ENCODE results near the gene TSSK2. TPM values are rescaled to one million over a fixed set of nuclear protein-coding genes. Genes with fewer than 3 reads are reported as not detected.

Gene TSSK2
- total and polyA plus RNA-seq, 11 donors, result 0.04 to 0.19 (median 0.12) TPM; not detected in 8

DNA sequence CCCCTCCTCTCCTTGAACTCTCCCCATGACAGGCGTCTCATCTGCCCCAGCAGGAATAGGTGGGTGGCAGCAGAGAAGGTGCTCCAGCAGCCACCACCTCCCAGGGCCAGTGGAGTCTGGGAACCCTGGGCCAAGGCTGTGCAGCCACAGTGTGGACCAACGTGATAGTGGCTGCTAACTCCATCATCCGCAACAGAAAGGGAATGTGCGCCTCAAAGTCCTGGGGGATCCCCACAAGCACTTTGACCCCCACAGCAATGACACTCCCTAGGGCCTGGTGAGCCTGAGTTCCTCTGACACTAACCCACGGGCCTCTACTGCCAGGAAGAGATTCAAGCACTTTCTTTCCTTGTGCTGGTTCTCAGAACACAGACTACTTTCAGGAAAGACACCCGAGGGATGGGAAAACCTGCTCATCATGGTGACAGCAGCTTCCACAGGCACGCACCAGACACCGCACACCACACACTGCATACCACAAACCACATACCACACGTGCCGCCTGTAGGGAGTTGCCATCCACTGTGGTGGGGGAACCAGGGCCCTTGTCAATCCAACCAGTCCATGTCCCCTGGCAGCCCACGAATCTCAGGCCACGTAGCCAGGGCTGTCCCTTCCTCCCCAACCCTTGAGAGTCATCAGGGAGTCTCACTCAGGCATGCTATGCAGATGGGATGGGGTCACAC is 50.8 kb downstream of the TSSK2 start:
- H3K4me1 ChIP-seq, result peaks cover 0 to 23% (median 15%) of the 10 kb centered on the region in 12 donors
- H3K36me3 ChIP-seq, result peaks cover 0 to 5% (median 0%) of the 10 kb centered on the region in 9 donors
- intact Hi-C loops (cut with DNase I), result loop anchor here in 2 of 10 donors (10.0 kb wide), 2 partner anchors 213 to 273 kb away; no protein-coding TSS in a partner anchor
- H3K9me3 ChIP-seq, result no peaks in the 10 kb centered on the region
- TF ChIP-seq POLR2A (IDR thresholded peaks at IDR 0.05) (no peak), CTCF (IDR thresholded peaks at IDR 0.05) (no peak)
- H3K27me3 ChIP-seq, result no peaks in the 10 kb centered on the region
- H3K4me3 ChIP-seq, result no peak overlapping the region
- no peak for ATAC-seq
- DNase-seq, result no peak
- H3K27ac ChIP-seq, result no peak overlapping the region
- 66 to 78% (median 70%) methylated on average over 9 to 12 of the region's 12 CpGs for WGBS, 4 donors

Other genes starting within 250 kb of the TSSK2 start
- 10 to 100 TPM in 4 of 9 donors, 1 to 10 TPM in 5; 6.4 to 47.0 (median 8.2) TPM for gene DGCR6, start 225.0 kb upstream of the TSSK2 start, total RNA-seq
- gene DGCR6, start 225.0 kb upstream of the TSSK2 start, polyA plus RNA-seq, result 1 to 10 TPM; 3.5 to 7.7 TPM
- gene PRODH, start 195.0 kb upstream of the TSSK2 start, total RNA-seq, result 10 to 100 TPM in 2 of 9 donors, 1 to 10 TPM in 7; 3.3 to 25.0 (median 7.5) TPM
- 10 to 100 TPM in 1 of 2 donors, 1 to 10 TPM in 1; 4.2 to 11.0 TPM for gene PRODH, start 195.0 kb upstream of the TSSK2 start, polyA plus RNA-seq
- 10 to 100 TPM; 36.1 to 53.3 (median 41.2) TPM for gene DGCR2, start 8.9 kb upstream of the TSSK2 start, total RNA-seq
- gene DGCR2, start 8.9 kb upstream of the TSSK2 start, polyA plus RNA-seq, result 10 to 100 TPM; 26.0 to 51.5 TPM
- gene ESS2, start 13.3 kb downstream of the TSSK2 start, total RNA-seq, result 10 to 100 TPM in 4 of 9 donors, 1 to 10 TPM in 5; 7.8 to 14.4 (median 9.6) TPM
- 10 to 100 TPM; 11.2 to 14.7 TPM for gene ESS2, start 13.3 kb downstream of the TSSK2 start, polyA plus RNA-seq
- gene GSC2, start 19.0 kb downstream of the TSSK2 start, total RNA-seq, result not detected
- gene GSC2, start 19.0 kb downstream of the TSSK2 start, polyA plus RNA-seq, result not detected
- gene SLC25A1, start 47.4 kb downstream of the TSSK2 start, total RNA-seq, result 10 to 100 TPM; 16.1 to 35.8 (median 24.6) TPM
- gene SLC25A1, start 47.4 kb downstream of the TSSK2 start, polyA plus RNA-seq, result 10 to 100 TPM; 28.4 to 28.8 TPM
- gene CLTCL1, start 160.4 kb downstream of the TSSK2 start, total RNA-seq, result 10 to 100 TPM in 7 of 9 donors, 1 to 10 TPM in 2; 7.6 to 20.9 (median 10.4) TPM
- 1 to 10 TPM; 4.6 to 9.3 TPM for gene CLTCL1, start 160.4 kb downstream of the TSSK2 start, polyA plus RNA-seq

Data from heart left ventricle (tissue), 16 donors.